NB4 (cell line): ENCODE data around the gene CDH4.

Source experiments
- DNase-seq: peaks from one replicate; pipeline ENCODE4 v3.0.0; 2010; ENCODE audit warnings: low read depth
- H3K4me3 ChIP-seq: one replicate; pipeline ENCODE4 v1.5.1; 2011; ENCODE audit warnings: mild to moderate bottlenecking, low read depth, low read length, moderate library complexity
- MAX ChIP-seq: IDR thresholded peaks from 2 replicates; pipeline ENCODE4 v1.6.1; 2011; ENCODE audit warnings: low read depth, low read length
- MYC ChIP-seq: IDR thresholded peaks from 2 replicates; pipeline ENCODE4 v1.6.1; 2011; ENCODE audit warnings: low read depth, low read length
- POLR2A ChIP-seq: IDR thresholded peaks from 2 replicates; pipeline ENCODE4 v1.6.1; 2011; ENCODE audit warnings: mild to moderate bottlenecking; ENCODE audit not compliant: insufficient read length; ENCODE audit errors: extremely low read depth
- TF ChIP-seq, protein P1 (sequence below): IDR thresholded peaks from one replicate; pipeline ENCODE4 v1.5.1; 2012; ENCODE audit warnings: low read depth, low read length

CDH4 gene

DNA sequence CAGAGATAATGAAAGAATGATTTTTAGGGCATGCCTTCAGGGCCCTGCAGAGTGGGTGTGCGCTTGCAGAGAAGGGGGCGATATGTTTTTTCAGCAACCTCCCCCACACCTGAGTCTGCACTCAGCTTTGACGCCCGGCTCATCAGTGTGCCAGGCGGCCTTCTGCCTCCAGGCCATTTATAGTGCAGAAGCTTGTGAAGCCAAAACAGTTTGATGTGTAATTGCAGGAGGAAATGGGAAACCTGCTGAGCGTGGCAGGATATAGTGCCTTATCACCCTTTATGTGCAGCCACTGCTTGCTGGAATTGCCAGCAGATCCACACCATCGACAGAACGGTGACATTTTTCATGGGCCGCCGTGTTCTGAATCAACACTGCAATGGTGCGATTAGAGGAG, 178.2 kb downstream of the CDH4 start:
- no peak for DNase-seq
- no peak overlapping the region for H3K4me3 ChIP-seq
- TF ChIP-seq MYC: no peak
- no peak for TF ChIP-seq MAX
- TF ChIP-seq, protein P1, sequence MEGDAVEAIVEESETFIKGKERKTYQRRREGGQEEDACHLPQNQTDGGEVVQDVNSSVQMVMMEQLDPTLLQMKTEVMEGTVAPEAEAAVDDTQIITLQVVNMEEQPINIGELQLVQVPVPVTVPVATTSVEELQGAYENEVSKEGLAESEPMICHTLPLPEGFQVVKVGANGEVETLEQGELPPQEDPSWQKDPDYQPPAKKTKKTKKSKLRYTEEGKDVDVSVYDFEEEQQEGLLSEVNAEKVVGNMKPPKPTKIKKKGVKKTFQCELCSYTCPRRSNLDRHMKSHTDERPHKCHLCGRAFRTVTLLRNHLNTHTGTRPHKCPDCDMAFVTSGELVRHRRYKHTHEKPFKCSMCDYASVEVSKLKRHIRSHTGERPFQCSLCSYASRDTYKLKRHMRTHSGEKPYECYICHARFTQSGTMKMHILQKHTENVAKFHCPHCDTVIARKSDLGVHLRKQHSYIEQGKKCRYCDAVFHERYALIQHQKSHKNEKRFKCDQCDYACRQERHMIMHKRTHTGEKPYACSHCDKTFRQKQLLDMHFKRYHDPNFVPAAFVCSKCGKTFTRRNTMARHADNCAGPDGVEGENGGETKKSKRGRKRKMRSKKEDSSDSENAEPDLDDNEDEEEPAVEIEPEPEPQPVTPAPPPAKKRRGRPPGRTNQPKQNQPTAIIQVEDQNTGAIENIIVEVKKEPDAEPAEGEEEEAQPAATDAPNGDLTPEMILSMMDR: no peak
- no peak for TF ChIP-seq POLR2A

DNA sequence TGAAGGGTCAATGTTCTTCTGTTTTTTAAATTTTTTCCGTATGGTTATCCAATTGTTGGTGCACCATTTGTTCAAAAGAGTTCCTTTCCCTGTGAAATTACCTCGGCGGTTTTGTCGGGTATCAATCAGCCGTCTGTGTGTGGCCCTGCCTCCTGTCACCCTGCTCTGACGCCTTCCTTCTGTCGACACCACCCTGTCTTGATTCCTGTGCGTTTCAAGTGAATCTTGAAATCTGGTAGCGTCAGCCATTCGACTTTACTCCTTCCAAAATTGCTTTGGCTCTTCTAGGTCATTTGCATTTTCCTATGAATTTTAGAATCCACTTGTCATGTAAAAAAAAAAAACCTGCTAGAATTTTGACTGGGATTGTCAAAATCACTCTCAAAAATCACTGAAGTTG, 181.1 kb downstream of the CDH4 start:
- no peak overlapping the region for H3K4me3 ChIP-seq
- DNase-seq: no peak
- TF ChIP-seq, protein P1: no peak
- TF ChIP-seq POLR2A (no peak), MAX (no peak), MYC (no peak)

DNA sequence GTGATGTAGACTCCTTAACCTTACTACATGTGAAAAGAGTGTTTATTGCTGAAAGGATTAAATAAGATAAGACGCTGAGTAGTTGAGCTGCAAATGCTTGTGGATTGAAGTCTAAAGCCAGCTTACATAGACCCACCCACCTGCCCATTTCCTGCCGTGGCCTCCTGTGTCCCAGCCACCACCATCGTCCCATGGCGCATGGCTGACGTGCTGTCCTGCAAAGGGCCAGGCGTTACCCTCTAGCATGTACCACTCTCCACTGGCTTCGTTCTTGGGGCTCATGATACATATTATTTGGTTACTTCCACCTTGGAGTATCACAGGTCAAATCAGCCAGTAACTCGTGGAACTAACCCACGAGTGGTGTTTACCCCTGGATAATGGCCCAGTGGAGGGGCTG, 181.8 kb downstream of the CDH4 start:
- TF ChIP-seq, protein P1: no peak
- TF ChIP-seq MAX: no peak
- no peak for TF ChIP-seq POLR2A
- no peak for TF ChIP-seq MYC
- no peak overlapping the region for H3K4me3 ChIP-seq
- no peak for DNase-seq

DNA sequence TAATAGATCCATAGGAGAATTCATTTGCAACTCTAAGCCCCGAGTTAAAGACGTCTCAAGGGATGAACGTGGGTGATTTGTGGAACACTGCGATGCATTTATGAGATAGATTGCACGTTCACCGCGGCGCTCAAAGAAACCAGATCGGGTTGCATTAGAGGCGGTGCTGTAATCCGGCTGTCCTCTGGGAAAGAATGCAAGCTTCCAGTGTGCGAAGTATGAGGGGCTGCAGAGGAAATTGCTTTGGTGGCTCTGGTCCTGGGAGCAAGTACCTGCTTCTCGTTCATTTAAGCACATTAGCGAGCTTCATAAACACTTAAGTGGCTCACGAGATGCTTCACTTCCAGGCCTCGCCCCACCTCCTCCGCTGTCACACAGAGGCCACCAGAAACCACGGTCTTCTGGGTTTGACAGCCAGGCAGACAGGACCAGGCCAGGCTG, 182.3 kb downstream of the CDH4 start:
- no peak for DNase-seq
- no peak overlapping the region for H3K4me3 ChIP-seq
- TF ChIP-seq MYC: no peak
- TF ChIP-seq, protein P1: no peak
- no peak for TF ChIP-seq MAX
- no peak for TF ChIP-seq POLR2A

- TF ChIP-seq, protein P1: no peak
- TF ChIP-seq POLR2A: no peak
- TF ChIP-seq MAX: no peak
- TF ChIP-seq MYC: no peak
- no peak overlapping the region for H3K4me3 ChIP-seq
- no peak for DNase-seq
Measured at GRCh38 chr20:61435184-61435822, 183.2 kb downstream of the CDH4 start.

DNA sequence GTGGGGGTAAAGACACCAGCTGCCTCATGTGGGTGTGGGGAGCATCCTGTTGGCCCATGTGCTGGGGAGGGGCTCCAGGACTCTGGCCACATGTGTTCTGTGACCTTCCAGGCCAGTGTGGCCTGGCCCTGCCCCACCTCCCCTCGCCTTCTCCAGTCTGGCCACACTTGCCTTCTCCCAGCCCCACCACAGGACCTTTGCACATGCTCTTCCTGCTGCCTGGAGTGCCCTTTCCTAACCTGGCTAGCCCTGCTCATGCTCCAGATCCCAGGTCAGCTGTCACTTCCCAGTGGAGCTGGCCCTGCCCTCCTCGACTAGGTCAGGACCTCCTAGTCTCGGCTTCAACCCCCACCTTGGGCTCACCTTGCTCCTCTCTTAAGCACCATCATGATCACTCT, 183.8 kb downstream of the CDH4 start:
- TF ChIP-seq MAX (no peak), POLR2A (no peak), MYC (no peak)
- TF ChIP-seq, protein P1: no peak

More for the DNA sequence above, 183.8 kb downstream of the CDH4 start:
- no peak overlapping the region for H3K4me3 ChIP-seq
- DNase-seq: no peak
